Measurements from ENCODE around the gene ZBTB7C.

ZBTB7C gene

DNA sequence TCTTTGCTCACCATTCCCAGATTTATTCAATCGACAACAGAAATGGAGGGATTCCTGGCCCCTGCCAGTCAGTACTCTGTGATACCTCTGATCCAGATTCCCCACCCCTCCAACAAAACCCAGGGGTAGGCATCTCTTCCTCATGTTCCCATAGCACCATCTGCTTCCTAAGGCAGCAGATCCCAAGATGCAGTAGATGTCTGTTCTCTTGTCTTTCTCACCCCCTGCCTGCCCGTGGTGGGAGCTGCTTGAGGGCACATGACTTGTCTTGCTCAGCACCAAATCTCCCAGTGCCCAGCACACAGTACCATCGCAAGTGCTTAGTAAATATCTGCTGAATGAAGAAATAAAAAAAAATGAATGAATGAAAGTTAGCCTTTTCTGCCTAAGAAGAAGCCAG, 98.2 kb downstream of the ZBTB7C start:
- H3K4me1 ChIP-seq (ENCODE audit: control insufficient read depth, insufficient read depth, low read length, poor library complexity, severe bottlenecking): no peaks in the 10 kb centered on the region
- H3K36me3 ChIP-seq (ENCODE audit: control insufficient read depth, insufficient read depth, low read length): no peaks in the 10 kb centered on the region
- H3K4me3 ChIP-seq (ENCODE audit: extremely low read depth, insufficient read depth, low read length, poor library complexity, severe bottlenecking): no peak overlapping the region
- H3K9me3 ChIP-seq (ENCODE audit: control insufficient read depth, low read length): no peaks in the 10 kb centered on the region
- WGBS, 2 experiments (ENCODE audit: insufficient coverage in 2 of 2): 67 to 100% methylated on average over 1 to 2 of the region's 3 CpGs
- H3K27ac ChIP-seq (ENCODE audit: low read depth, low read length, severe bottlenecking): no peak overlapping the region

DNA sequence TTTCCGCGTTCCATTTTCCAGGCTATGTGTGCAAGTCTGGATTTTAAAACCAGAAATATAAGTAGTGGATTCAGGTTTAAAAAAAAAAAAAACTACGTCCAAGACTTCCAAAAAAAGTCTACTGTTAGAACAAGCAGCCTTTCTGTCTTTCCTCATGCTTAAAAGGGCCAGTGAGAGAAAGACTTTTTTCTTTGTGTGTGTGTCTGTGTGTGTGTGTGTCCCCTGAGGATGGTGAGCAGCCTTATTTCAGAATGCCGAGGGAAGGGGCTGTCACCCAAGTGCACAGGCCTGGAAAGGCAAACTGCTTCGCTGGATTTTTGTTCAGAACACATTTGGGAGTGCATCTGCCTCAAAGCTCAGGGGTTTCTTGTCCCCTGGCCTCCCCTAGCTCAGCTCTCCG, 98.8 kb downstream of the ZBTB7C start:
- Histone ChIP-seq H3K36me3 (ENCODE audit: control insufficient read depth, insufficient read depth, low read length) (no peaks in the 10 kb centered on the region), H3K27ac (ENCODE audit: low read depth, low read length, severe bottlenecking) (no peak overlapping the region), H3K4me1 (ENCODE audit: control insufficient read depth, insufficient read depth, low read length, poor library complexity, severe bottlenecking) (no peaks in the 10 kb centered on the region), H3K9me3 (ENCODE audit: control insufficient read depth, low read length) (no peaks in the 10 kb centered on the region), H3K4me3 (ENCODE audit: extremely low read depth, insufficient read depth, low read length, poor library complexity, severe bottlenecking) (no peak overlapping the region)
- 88 to 94% methylated on average over 1 to 2 of the region's 6 CpGs for WGBS, 2 experiments (ENCODE audit: insufficient coverage in 2 of 2)

DNA sequence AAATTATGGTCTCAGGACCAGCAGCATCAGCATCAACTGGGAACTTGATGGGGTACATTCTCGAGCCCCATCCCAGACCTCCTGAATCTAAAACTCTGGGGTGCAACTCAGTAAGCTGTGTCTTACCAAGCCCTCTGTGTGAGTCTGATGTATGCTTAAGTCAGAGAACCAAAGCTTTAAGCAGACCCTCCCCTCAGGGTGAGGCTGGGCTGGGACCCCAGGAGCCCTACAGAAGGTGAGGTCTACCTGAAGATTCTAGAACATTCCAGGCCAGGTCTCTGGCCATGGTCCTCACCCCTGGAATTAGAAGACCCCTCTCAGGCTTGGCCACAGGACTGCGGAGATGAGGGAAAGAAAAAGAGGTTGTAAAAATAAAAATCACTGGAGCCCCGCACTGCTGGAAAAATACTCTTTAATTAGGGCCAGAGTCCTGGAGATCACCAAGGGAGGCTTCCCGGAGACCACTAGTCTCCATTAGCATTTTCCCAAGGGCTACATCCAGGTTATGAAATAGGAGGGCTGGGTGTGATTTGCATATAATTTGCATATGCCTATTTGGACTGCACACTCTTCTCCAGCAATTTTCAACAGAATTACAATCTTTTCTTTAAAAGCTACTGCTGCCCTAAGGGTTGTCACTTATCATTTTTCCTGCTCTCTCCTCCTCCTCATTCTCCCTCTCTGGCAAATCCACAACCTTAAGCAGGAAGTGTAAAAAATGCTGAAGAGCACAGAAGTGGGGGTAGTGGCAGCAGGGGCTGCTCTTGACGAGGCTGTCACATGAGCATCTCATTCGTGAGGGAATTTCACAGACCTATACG, 100.2 kb downstream of the ZBTB7C start:
- H3K36me3 ChIP-seq (ENCODE audit: control insufficient read depth, insufficient read depth, low read length): no peaks in the 10 kb centered on the region
- no peaks in the 10 kb centered on the region for H3K9me3 ChIP-seq (ENCODE audit: control insufficient read depth, low read length)
- no peaks in the 10 kb centered on the region for H3K4me1 ChIP-seq (ENCODE audit: control insufficient read depth, insufficient read depth, low read length, poor library complexity, severe bottlenecking)
- H3K27ac ChIP-seq (ENCODE audit: low read depth, low read length, severe bottlenecking): no peak overlapping the region
- no peak overlapping the region for H3K4me3 ChIP-seq (ENCODE audit: extremely low read depth, insufficient read depth, low read length, poor library complexity, severe bottlenecking)
- 65 to 82% methylated on average over 5 of the region's 7 CpGs for WGBS, 2 experiments (ENCODE audit: insufficient coverage in 2 of 2)

DNA sequence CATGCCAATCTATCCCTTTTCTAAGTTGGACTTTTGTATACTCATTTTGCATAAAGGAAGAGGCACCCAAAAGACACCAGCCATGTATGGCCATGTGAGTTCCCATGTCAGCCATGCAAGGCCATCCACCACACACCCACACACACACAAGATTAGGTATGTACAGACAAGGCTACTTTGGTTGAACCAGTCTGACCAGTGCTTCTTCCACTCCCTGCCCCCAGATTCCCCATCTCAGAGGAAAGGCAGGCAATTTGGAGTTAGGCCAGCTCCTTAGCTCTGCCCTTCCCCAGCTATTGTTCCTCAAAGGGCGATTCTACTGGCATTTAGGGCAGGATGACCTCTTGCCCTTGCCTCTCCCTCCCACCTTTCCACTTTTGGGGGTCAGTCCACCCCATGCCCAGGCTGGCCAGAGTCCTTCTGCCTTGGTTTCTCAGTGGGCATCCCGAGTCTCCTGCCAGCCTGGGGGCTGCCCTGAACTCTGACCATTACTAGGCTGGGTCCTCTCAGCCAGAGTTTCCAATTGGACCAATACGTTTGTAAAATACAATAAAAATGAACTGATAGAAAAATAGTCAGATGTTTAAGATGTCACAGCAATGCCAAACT, 101.1 kb downstream of the ZBTB7C start:
- no peaks in the 10 kb centered on the region for H3K9me3 ChIP-seq (ENCODE audit: control insufficient read depth, low read length)
- no peaks in the 10 kb centered on the region for H3K4me1 ChIP-seq (ENCODE audit: control insufficient read depth, insufficient read depth, low read length, poor library complexity, severe bottlenecking)
- no peaks in the 10 kb centered on the region for H3K36me3 ChIP-seq (ENCODE audit: control insufficient read depth, insufficient read depth, low read length)
- WGBS, 2 experiments (ENCODE audit: insufficient coverage in 2 of 2): 89 to 97% methylated on average over 2 to 3 of the region's 3 CpGs
- no peak overlapping the region for H3K27ac ChIP-seq (ENCODE audit: low read depth, low read length, severe bottlenecking)
- H3K4me3 ChIP-seq (ENCODE audit: extremely low read depth, insufficient read depth, low read length, poor library complexity, severe bottlenecking): no peak overlapping the region

DNA sequence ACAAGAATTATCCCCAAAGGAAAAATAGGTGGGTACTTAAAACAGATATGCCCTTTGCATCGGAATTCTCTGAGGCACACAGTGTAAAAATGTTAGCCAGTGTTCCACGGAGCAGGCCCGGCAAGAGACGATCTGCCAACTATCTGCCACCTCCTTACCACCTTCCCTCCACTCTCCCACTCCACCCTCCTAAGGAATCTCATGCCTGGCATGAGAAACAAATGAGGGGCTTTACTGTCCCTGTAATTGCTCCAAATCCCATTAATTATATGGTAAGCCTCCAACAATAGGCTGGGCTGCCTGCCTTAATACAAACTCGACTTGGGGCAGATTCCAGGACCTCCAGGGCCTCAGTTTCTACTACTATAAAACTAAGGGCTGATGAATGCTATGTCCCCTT, 102.3 kb downstream of the ZBTB7C start:
- Histone ChIP-seq H3K9me3 (ENCODE audit: control insufficient read depth, low read length) (no peaks in the 10 kb centered on the region), H3K4me1 (ENCODE audit: control insufficient read depth, insufficient read depth, low read length, poor library complexity, severe bottlenecking) (no peaks in the 10 kb centered on the region), H3K36me3 (ENCODE audit: control insufficient read depth, insufficient read depth, low read length) (no peaks in the 10 kb centered on the region), H3K4me3 (ENCODE audit: extremely low read depth, insufficient read depth, low read length, poor library complexity, severe bottlenecking) (no peak overlapping the region), H3K27ac (ENCODE audit: low read depth, low read length, severe bottlenecking) (no peak overlapping the region)
- 82 to 90% methylated on average over 5 of the region's 5 CpGs for WGBS, 2 experiments (ENCODE audit: insufficient coverage in 2 of 2)

DNA sequence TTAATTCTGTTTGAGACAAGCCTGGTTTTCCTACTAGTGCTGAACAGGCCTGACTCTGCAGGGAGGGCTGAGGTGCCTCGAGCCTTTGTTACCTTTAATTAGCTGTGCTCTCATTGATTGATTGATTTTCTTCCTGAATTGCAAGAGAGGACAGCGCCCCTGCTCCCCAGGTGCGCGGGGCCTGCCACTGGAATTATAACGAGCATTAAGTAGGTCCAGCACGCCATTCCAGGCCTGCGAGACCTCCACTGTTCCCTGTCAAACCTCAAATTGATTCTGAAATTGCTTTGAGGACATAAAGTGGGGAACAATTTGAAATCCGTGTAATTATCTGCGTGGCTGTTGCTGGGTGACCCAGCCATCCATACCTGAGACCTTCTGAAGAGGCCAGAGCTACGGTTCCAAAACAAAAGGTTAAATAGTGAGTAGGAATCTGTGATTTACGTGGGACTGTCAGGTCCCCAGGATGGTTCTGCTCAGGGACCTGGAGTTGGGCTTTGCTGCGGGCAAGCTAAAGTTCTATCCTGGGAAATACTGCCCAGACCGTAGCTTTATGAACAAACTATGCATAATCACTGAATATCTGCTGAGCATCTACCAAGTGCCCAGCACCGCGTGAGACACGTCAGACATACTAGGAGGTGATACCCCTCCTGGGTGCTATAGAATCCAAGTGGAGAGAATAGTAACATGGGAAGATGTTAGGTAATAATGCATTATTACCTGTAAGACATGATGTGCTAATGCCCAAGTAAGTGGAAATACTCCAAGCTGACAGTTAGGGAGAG, 104.1 kb downstream of the ZBTB7C start:
- Histone ChIP-seq H3K9me3 (ENCODE audit: control insufficient read depth, low read length) (no peaks in the 10 kb centered on the region), H3K36me3 (ENCODE audit: control insufficient read depth, insufficient read depth, low read length) (no peaks in the 10 kb centered on the region), H3K4me3 (ENCODE audit: extremely low read depth, insufficient read depth, low read length, poor library complexity, severe bottlenecking) (no peak overlapping the region), H3K4me1 (ENCODE audit: control insufficient read depth, insufficient read depth, low read length, poor library complexity, severe bottlenecking) (peaks cover 9% of the 10 kb centered on the region), H3K27ac (ENCODE audit: low read depth, low read length, severe bottlenecking) (no peak overlapping the region)
- 91 to 95% methylated on average over 11 to 14 of the region's 16 CpGs for WGBS, 2 experiments (ENCODE audit: insufficient coverage in 2 of 2)

DNA sequence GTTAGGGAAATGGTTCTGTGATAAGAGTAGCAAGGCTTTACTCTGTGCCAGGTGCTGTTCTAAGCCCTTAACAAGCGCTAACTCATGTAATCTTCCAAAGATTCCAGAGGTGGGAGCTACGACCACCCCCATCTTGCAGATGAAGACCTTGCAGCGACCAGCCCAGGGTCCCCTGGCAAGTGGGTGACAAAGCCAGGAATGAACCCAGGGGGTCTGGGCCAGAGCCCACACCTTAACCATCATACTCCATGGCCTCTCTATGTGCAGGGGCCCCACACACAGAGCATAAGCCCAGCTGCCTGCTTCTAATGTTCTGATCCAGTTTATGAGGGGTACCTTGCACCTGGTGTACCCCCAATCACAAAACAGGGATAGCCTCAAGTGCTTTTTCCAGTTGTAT, 105.3 kb downstream of the ZBTB7C start:
- Histone ChIP-seq H3K36me3 (ENCODE audit: control insufficient read depth, insufficient read depth, low read length) (no peaks in the 10 kb centered on the region), H3K9me3 (ENCODE audit: control insufficient read depth, low read length) (no peaks in the 10 kb centered on the region), H3K4me1 (ENCODE audit: control insufficient read depth, insufficient read depth, low read length, poor library complexity, severe bottlenecking) (peaks cover 13% of the 10 kb centered on the region), H3K27ac (ENCODE audit: low read depth, low read length, severe bottlenecking) (no peak overlapping the region), H3K4me3 (ENCODE audit: extremely low read depth, insufficient read depth, low read length, poor library complexity, severe bottlenecking) (no peak overlapping the region)
- WGBS, 2 experiments (ENCODE audit: insufficient coverage in 2 of 2): 86 to 93% methylated on average over 3 of the region's 3 CpGs

DNA sequence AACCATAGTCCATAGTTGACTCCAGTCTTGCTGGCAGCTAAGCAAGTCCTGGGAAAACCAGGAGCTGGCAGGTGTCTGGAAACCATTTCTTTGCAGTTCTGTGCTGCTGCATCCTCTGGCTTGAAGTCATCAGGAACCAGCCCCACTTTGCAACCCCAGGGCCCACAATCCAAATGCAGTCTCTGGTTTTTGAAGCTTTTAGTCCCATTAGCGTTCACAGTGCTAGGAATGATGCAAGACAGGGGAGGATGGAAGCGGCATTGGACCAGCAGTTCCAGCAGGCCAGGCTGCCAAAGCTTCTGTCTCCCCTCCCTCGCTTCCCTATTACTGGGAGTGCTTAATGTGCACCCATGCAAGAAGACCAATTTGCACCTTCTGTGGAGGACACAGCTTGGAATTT, 106.4 kb downstream of the ZBTB7C start:
- Histone ChIP-seq H3K36me3 (ENCODE audit: control insufficient read depth, insufficient read depth, low read length) (no peaks in the 10 kb centered on the region), H3K4me1 (ENCODE audit: control insufficient read depth, insufficient read depth, low read length, poor library complexity, severe bottlenecking) (peaks cover 13% of the 10 kb centered on the region), H3K9me3 (ENCODE audit: control insufficient read depth, low read length) (no peaks in the 10 kb centered on the region), H3K27ac (ENCODE audit: low read depth, low read length, severe bottlenecking) (no peak overlapping the region), H3K4me3 (ENCODE audit: extremely low read depth, insufficient read depth, low read length, poor library complexity, severe bottlenecking) (no peak overlapping the region)
- 86 to 100% methylated on average over 1 to 3 of the region's 3 CpGs for WGBS, 2 experiments (ENCODE audit: insufficient coverage in 2 of 2)

DNA sequence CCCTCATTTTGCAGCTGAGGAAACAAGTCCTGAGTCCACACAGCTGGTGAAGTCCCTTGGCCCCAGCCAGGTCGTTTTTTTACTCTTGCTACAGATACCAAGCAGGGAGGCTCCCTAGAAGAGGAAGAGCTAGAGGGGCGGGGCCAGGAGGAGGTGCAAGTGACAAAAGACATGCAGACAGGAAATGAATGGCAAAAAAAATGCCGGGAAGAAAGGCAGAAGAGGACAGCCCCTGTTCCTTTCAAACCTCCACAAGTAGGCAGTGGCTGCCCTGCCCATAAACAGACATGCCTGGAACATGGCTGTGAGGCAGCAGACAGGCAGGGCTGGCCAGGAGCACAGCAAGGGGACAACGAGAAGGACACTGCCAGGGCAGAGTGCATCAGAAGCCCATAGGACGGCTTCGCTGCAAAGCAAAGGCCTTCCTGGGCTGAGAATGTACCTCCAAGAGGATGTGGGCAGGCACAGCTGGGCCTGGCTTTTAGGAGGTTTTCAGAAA, 108.7 kb downstream of the ZBTB7C start:
- no peak overlapping the region for H3K4me3 ChIP-seq (ENCODE audit: extremely low read depth, insufficient read depth, low read length, poor library complexity, severe bottlenecking)
- 42 to 54% methylated on average over 2 to 5 of the region's 6 CpGs for WGBS, 2 experiments (ENCODE audit: insufficient coverage in 2 of 2)
- H3K9me3 ChIP-seq (ENCODE audit: control insufficient read depth, low read length): no peaks in the 10 kb centered on the region
- no peak overlapping the region for H3K27ac ChIP-seq (ENCODE audit: low read depth, low read length, severe bottlenecking)
- H3K4me1 ChIP-seq (ENCODE audit: control insufficient read depth, insufficient read depth, low read length, poor library complexity, severe bottlenecking): peaks cover 13% of the 10 kb centered on the region
- H3K36me3 ChIP-seq (ENCODE audit: control insufficient read depth, insufficient read depth, low read length): no peaks in the 10 kb centered on the region

DNA sequence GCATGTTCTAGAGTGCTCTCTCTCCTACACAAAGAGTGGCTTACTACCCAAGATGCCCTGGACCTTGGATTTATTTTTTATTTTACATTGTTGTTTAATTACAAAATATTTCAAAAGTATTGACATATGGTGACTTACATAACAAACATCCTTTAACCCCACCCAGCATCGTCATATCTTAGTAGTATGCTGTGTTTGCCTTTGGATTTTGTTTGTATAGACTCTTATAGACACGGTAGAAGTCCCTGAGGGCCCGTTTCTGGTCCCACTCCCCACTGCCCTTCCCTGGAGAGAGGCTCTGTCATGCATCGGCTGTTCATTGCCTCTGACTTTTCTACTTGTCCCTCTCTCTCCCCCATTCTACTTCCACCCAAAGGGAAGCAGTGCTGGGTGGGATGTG, 112.0 kb downstream of the ZBTB7C start:
- peaks cover 32% of the 10 kb centered on the region for H3K4me1 ChIP-seq (ENCODE audit: control insufficient read depth, insufficient read depth, low read length, poor library complexity, severe bottlenecking)
- H3K27ac ChIP-seq (ENCODE audit: low read depth, low read length, severe bottlenecking): no peak overlapping the region
- no peaks in the 10 kb centered on the region for H3K9me3 ChIP-seq (ENCODE audit: control insufficient read depth, low read length)
- 75% methylated on average over 3 of the region's 4 CpGs; no CpG with 5 or more reads in 1 of the 2 experiments for WGBS, 2 experiments (ENCODE audit: insufficient coverage in 2 of 2)
- no peaks in the 10 kb centered on the region for H3K36me3 ChIP-seq (ENCODE audit: control insufficient read depth, insufficient read depth, low read length)
- H3K4me3 ChIP-seq (ENCODE audit: extremely low read depth, insufficient read depth, low read length, poor library complexity, severe bottlenecking): no peak overlapping the region

Measured in mesodermal cell (in vitro differentiated cells).